SU-DHL-6 (cell line): ENCODE data around the gene SIRPA.

Experiments
- H2AFZ ChIP-seq: fragments of 200-600 bp; sonication (generic); 2 replicates; pipeline ENCODE4 v1.6.1; 2014; ENCODE audit warnings: low read depth, mild to moderate bottlenecking, moderate library complexity, mixed read lengths, antibody characterized with exemption, low read length; ENCODE audit not compliant: severe bottlenecking
- H3F3A ChIP-seq: fragments of 200-600 bp; shearing (Covaris generic); 2 replicates; pipeline ENCODE4 v1.6.0; 2016; ENCODE audit warnings: antibody characterized with exemption, mild to moderate bottlenecking; ENCODE audit not compliant: insufficient read depth
- H3K27ac ChIP-seq: fragments of 200-600 bp; sonication (generic); 2 replicates; pipeline ENCODE4 v1.5.1; 2016; ENCODE audit warnings: low read depth, mild to moderate bottlenecking, low read length, moderate library complexity, mixed read lengths
- H3K27me3 ChIP-seq: fragments of 200-600 bp; sonication (generic), shearing (Covaris generic); 2 replicates; pipeline ENCODE4 v1.6.0; 2014; ENCODE audit warnings: mild to moderate bottlenecking, low read length
- H3K36me3 ChIP-seq: fragments of 200-600 bp; sonication (generic); 2 replicates; pipeline ENCODE4 v1.6.1; 2014; ENCODE audit warnings: mild to moderate bottlenecking, low read length, mixed read lengths
- H3K4me2 ChIP-seq: fragments of 300-600, 200-600 bp; shearing (Covaris generic), sonication (generic); 2 replicates; pipeline ENCODE4 v1.6.0; 2014; ENCODE audit warnings: low read length, low read depth, mild to moderate bottlenecking; ENCODE audit not compliant: poor library complexity, severe bottlenecking
- H3K4me3 ChIP-seq: fragments of 200-600 bp; sonication (generic); 2 replicates; pipeline ENCODE4 v1.5.1; 2014; ENCODE audit warnings: antibody characterized with exemption, low read length, mild to moderate bottlenecking, mixed read lengths; ENCODE audit not compliant: insufficient read depth, poor library complexity, severe bottlenecking
- H3K79me2 ChIP-seq: fragments of 200-600 bp; sonication (generic); 2 replicates; pipeline ENCODE4 v1.6.1; 2014; ENCODE audit warnings: mild to moderate bottlenecking, low read length, moderate library complexity; ENCODE audit not compliant: insufficient read depth
- H3K9ac ChIP-seq: fragments of 200-600 bp; sonication (generic); 2 replicates; pipeline ENCODE4 v1.7.0; 2014; ENCODE audit warnings: mild to moderate bottlenecking, low read length
- H3K9me2 ChIP-seq: fragments of 200-600 bp; sonication (generic); replicated peaks from 2 replicates; pipeline ENCODE4 v1.6.1; 2014; ENCODE audit warnings: low read length; ENCODE audit not compliant: insufficient read depth
- H3K9me3 ChIP-seq: fragments of 200-600 bp; sonication (generic); 2 replicates; pipeline ENCODE4 v1.6.1; 2014; ENCODE audit warnings: low read length, mixed read lengths; ENCODE audit not compliant: insufficient read depth
- H4K20me1 ChIP-seq: fragments of 200-600 bp; sonication (generic); 2 replicates; pipeline ENCODE4 v1.6.1; 2014; ENCODE audit warnings: low read depth, mild to moderate bottlenecking, antibody characterized with exemption, low read length, moderate library complexity, mixed read lengths
- EZH2phosphoT487 ChIP-seq: fragments of 200-600 bp; sonication (generic), shearing (Covaris generic); conservative IDR thresholded peaks from 2 replicates; pipeline ENCODE4 v1.6.1; 2018; ENCODE audit warnings: mild to moderate bottlenecking, antibody characterized with exemption, low read length, moderate library complexity, mixed read lengths
- TF ChIP-seq, protein P1 (sequence below): fragments of 200-600 bp; sonication (generic); IDR thresholded peaks from one replicate; pipeline ENCODE4 v1.5.1; 2017; ENCODE audit warnings: antibody characterized with exemption, mild to moderate bottlenecking, low read length, moderate library complexity; ENCODE audit not compliant: insufficient read depth, poor library complexity, severe bottlenecking

The SIRPA gene

DNA sequence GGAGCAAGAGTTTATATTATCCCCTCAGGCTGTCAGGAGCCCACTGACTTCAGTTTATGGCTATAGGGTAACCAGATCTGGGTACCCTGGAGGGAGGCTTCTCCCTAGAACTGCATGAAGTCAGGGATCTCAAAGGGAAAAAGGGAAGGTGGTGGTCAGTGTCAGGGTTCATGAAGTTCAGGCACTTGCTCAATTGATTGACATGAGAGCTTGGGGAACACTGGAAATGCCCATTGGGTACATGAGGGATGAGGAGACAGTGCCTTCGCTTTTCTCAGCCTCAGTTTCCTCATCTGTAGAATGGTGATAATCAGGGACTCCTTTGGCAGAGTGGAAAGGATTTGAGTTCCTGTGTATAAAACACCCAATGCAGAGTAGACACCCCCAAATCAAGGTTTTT, 22.6 kb downstream of the SIRPA start:
- Histone ChIP-seq H2AFZ (no peak overlapping the region), H3K79me2 (no peaks in the 10 kb centered on the region), H3K27ac (no peak overlapping the region), H3K4me2 (no peak overlapping the region), H3K9me3 (no peaks in the 10 kb centered on the region), H4K20me1 (no peaks in the 10 kb centered on the region), H3K36me3 (no peaks in the 10 kb centered on the region), H3K4me3 (no peak overlapping the region), H3F3A (no peaks in the 10 kb centered on the region), H3K27me3 (no peaks in the 10 kb centered on the region), H3K9ac (no peak overlapping the region), H3K9me2 (no peaks in the 10 kb centered on the region)
- no peak for TF ChIP-seq EZH2phosphoT487
- TF ChIP-seq, protein P1, sequence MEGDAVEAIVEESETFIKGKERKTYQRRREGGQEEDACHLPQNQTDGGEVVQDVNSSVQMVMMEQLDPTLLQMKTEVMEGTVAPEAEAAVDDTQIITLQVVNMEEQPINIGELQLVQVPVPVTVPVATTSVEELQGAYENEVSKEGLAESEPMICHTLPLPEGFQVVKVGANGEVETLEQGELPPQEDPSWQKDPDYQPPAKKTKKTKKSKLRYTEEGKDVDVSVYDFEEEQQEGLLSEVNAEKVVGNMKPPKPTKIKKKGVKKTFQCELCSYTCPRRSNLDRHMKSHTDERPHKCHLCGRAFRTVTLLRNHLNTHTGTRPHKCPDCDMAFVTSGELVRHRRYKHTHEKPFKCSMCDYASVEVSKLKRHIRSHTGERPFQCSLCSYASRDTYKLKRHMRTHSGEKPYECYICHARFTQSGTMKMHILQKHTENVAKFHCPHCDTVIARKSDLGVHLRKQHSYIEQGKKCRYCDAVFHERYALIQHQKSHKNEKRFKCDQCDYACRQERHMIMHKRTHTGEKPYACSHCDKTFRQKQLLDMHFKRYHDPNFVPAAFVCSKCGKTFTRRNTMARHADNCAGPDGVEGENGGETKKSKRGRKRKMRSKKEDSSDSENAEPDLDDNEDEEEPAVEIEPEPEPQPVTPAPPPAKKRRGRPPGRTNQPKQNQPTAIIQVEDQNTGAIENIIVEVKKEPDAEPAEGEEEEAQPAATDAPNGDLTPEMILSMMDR: no peak

DNA sequence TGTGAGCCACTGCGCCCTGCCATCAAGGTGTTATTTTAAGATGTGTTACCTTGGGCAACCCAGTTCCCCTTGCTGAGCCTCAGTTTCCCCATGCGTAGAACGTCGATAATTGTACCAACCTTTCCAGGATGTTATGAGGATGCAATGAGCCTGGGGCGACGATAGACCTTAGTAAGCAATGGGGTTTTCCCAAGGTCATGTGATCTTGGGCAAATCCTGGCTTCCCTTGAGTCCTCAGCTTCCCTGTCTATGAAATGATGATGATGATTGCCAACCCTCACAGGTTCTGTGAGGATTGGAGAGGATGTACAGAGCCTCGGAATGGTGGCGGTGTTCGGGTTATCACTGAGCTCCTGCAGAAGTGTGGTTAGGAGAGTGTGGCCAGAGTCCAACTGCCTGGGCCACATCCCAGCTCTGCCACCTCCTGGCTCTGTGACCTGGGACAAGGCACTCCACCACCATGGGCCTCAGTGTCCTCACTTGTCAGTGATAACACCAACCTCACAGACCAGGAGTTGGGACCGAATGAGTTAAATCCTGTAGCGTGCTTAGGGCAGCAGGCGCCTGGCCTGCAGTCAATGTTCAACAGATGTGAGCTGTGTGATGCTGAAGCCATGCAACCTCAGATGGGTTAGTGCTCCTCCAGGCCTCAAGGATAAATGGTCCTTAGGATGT, 23.4 kb downstream of the SIRPA start:
- Histone ChIP-seq H3K4me2 (no peak overlapping the region), H3K9ac (no peak overlapping the region), H3K27me3 (no peaks in the 10 kb centered on the region), H2AFZ (no peak overlapping the region), H3K36me3 (no peaks in the 10 kb centered on the region), H3F3A (no peaks in the 10 kb centered on the region), H3K4me3 (no peak overlapping the region), H3K9me2 (no peaks in the 10 kb centered on the region), H3K79me2 (no peaks in the 10 kb centered on the region), H3K27ac (no peak overlapping the region), H4K20me1 (no peaks in the 10 kb centered on the region), H3K9me3 (no peaks in the 10 kb centered on the region)
- TF ChIP-seq, protein P1: no peak
- no peak for TF ChIP-seq EZH2phosphoT487

GRCh38 chr20:1920252-1920651, 25.0 kb downstream of the SIRPA start:
- Histone ChIP-seq H4K20me1 (no peaks in the 10 kb centered on the region), H3K9me3 (no peaks in the 10 kb centered on the region), H3K9me2 (no peaks in the 10 kb centered on the region), H3K4me3 (no peak overlapping the region), H3K36me3 (no peaks in the 10 kb centered on the region), H3K27ac (no peak overlapping the region), H3K4me2 (no peak overlapping the region), H3F3A (no peaks in the 10 kb centered on the region), H2AFZ (no peak overlapping the region), H3K9ac (no peak overlapping the region), H3K27me3 (no peaks in the 10 kb centered on the region), H3K79me2 (no peaks in the 10 kb centered on the region)
- TF ChIP-seq, protein P1: no peak
- TF ChIP-seq EZH2phosphoT487: no peak
